ENCODE measurements around the gene GSTCD. TPM values are rescaled to one million over a fixed set of nuclear protein-coding genes. Genes with fewer than 3 reads are reported as not detected.
A peak's percentile ranks its signal among the peaks of the same experiment; 100 is the strongest.

GSTCD gene
- total and polyA plus RNA-seq, 3 experiments from 2014 or later = 3.2 to 22.4 (median 20.5) TPM

DNA sequence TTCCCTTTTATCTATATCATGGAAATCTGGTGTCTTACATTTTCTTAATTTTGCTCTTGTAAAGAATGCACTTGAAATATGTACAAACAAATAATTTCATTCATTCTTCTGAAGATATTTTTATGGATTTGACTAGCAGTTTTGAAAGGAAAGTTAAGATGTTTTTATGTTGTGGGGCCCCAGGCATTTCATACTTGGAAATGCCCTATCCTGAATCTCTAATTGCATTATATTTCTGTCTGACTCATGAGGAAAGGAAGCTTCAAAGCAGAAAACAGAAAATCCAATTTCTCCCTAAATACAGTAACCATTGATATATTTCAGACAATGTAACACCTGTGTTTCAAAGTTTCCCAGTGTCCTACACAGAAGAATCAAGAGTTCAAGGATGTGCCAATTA, 113.5 kb downstream of the GSTCD start:
- H3K27ac Mint-ChIP-seq = no peak overlapping the region
- ChIA-PET POLR2A (no interaction called here), CTCF (no interaction called here)
- no peak for DNase-seq
- Histone ChIP-seq H3K27me3 (ENCODE audit: insufficient read depth, low read length, poor library complexity, severe bottlenecking) (no peaks in the 10 kb centered on the region), H3K9me3 (ENCODE audit: low read length) (no peaks in the 10 kb centered on the region), H3K4me3 (ENCODE audit: low read length) (no peak overlapping the region), H3K36me3 (ENCODE audit: insufficient read depth, low read length) (no peaks in the 10 kb centered on the region), H3K27ac (ENCODE audit: low read depth, low read length) (no peak overlapping the region), H3K4me1 (ENCODE audit: insufficient read depth, low read length) (no peaks in the 10 kb centered on the region)
- no peaks in the 10 kb centered on the region for H3K4me1 Mint-ChIP-seq
- H3K36me3 Mint-ChIP-seq = peaks cover 7 to 21% (median 13%) of the 10 kb centered on the region in 3 donors
- no peaks in the 10 kb centered on the region for H3K27me3 Mint-ChIP-seq
- no peak overlapping the region for H3K4me3 Mint-ChIP-seq
- no peaks in the 10 kb centered on the region for H3K9me3 Mint-ChIP-seq

DNA sequence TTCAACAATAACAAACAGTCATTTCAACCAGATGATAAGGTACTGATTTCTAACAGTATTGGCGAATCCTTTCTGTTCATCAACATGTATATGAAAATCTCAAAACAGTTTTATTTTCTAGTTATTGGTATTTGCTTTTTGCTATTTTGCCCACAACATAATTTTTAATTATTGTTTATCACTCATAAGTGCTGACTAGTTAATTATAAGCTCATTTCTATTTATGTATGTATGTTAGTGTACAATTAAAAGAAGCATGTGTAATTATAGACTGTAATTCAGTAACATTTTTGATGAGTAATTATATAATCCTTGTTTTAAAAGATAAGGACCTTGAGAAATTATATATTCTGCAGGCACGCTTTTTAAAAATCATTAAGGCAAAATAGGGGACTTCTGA, 119.5 kb downstream of the GSTCD start:
- ChIA-PET CTCF (no interaction called here), POLR2A (no interaction called here)
- Mint-ChIP-seq H3K27me3 (no peaks in the 10 kb centered on the region), H3K4me1 (no peaks in the 10 kb centered on the region), H3K4me3 (no peak overlapping the region), H3K36me3 (peaks cover 12 to 35% (median 19%) of the 10 kb centered on the region in 3 donors), H3K27ac (no peak overlapping the region), H3K9me3 (no peaks in the 10 kb centered on the region)
- no peak overlapping the region for H3K27ac ChIP-seq (ENCODE audit: low read depth, low read length)
- H3K36me3 ChIP-seq (ENCODE audit: insufficient read depth, low read length) = no peaks in the 10 kb centered on the region
- H3K4me1 ChIP-seq (ENCODE audit: insufficient read depth, low read length) = no peaks in the 10 kb centered on the region
- H3K9me3 ChIP-seq (ENCODE audit: low read length) = no peaks in the 10 kb centered on the region
- H3K4me3 ChIP-seq (ENCODE audit: low read length) = no peak overlapping the region
- no peak for DNase-seq
- H3K27me3 ChIP-seq (ENCODE audit: insufficient read depth, low read length, poor library complexity, severe bottlenecking) = no peaks in the 10 kb centered on the region

GRCh38 chr4:105831189-105831588, 122.6 kb downstream of the GSTCD start:
- no peaks in the 10 kb centered on the region for H3K27me3 ChIP-seq (ENCODE audit: insufficient read depth, low read length, poor library complexity, severe bottlenecking)
- H3K36me3 Mint-ChIP-seq = peaks cover 5 to 25% (median 15%) of the 10 kb centered on the region in 3 donors

DNA sequence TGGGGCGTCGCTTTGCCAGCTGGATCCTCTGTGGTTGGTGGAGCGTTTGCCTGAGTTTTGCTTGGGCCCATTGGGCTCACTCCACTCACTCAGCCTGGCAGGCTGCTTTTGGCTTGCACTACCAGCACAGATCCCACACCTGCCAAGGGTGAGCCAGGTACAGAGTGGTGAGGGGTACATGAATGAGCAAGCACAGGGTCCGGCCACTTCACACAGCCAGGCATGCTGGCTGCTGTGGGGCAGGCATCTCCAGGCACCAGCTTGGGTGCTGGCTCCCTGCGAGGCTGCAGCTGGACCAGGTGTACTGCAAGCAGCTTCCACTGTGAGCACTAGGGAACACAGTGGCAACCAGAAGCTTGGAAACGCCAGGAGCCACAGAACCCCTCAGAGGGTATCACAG, 126.6 kb downstream of the GSTCD start:
- Histone ChIP-seq H3K27ac (ENCODE audit: low read depth, low read length) (no peak overlapping the region), H3K36me3 (ENCODE audit: insufficient read depth, low read length) (no peaks in the 10 kb centered on the region), H3K27me3 (ENCODE audit: insufficient read depth, low read length, poor library complexity, severe bottlenecking) (no peaks in the 10 kb centered on the region), H3K4me3 (ENCODE audit: low read length) (no peak overlapping the region), H3K9me3 (ENCODE audit: low read length) (no peaks in the 10 kb centered on the region), H3K4me1 (ENCODE audit: insufficient read depth, low read length) (no peaks in the 10 kb centered on the region)
- ChIA-PET CTCF (interaction anchor here (1.1 kb wide), 1 partner anchor 17 kb away, joined by 3 read pairs; no protein-coding TSS in a partner anchor), POLR2A (no interaction called here)
- Mint-ChIP-seq H3K27ac (no peak overlapping the region), H3K4me3 (no peak overlapping the region), H3K27me3 (no peaks in the 10 kb centered on the region), H3K4me1 (peaks cover 0 to 4% (median 1%) of the 10 kb centered on the region in 3 donors), H3K36me3 (peaks cover 8 to 25% (median 14%) of the 10 kb centered on the region in 3 donors), H3K9me3 (no peaks in the 10 kb centered on the region)
- DNase-seq = no peak

More at GRCh38 chr4:105831189-105831588, 122.6 kb downstream of the GSTCD start:
- ChIA-PET CTCF (no interaction called here), POLR2A (no interaction called here)
- Mint-ChIP-seq H3K4me3 (no peak overlapping the region), H3K27ac (no peak overlapping the region), H3K27me3 (no peaks in the 10 kb centered on the region), H3K9me3 (no peaks in the 10 kb centered on the region), H3K4me1 (no peaks in the 10 kb centered on the region)
- H3K27ac ChIP-seq (ENCODE audit: low read depth, low read length) = no peak overlapping the region
- no peak for DNase-seq
- H3K36me3 ChIP-seq (ENCODE audit: insufficient read depth, low read length) = no peaks in the 10 kb centered on the region
- no peaks in the 10 kb centered on the region for H3K4me1 ChIP-seq (ENCODE audit: insufficient read depth, low read length)
- no peaks in the 10 kb centered on the region for H3K9me3 ChIP-seq (ENCODE audit: low read length)
- no peak overlapping the region for H3K4me3 ChIP-seq (ENCODE audit: low read length)

DNA sequence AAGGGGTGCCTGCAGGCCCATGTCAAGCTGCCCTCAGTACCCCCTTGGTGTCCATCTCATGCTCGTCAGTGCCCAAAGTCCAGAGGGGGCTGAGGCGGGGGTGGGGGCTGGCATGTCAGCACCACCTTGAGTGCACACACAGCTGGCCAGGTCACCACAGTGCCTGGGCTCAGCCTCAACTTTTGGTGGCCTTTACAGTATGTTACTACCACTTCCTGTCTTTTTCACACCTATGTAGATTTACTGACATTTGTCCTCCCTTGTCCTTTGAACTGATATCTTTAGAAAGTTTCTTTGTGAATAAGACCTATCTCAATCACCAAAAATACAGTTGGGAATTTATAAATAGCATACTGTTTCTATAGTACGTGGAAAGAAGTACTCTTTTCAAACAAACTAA, 128.0 kb downstream of the GSTCD start:
- H3K27me3 Mint-ChIP-seq = no peaks in the 10 kb centered on the region
- ChIA-PET CTCF (interaction anchor here (1.1 kb wide), 1 partner anchor 19 kb away, joined by 3 read pairs; no protein-coding TSS in a partner anchor), POLR2A (no interaction called here)
- H3K4me3 ChIP-seq (ENCODE audit: low read length) = no peak overlapping the region
- H3K36me3 Mint-ChIP-seq = peaks cover 8 to 26% (median 14%) of the 10 kb centered on the region in 3 donors
- no peaks in the 10 kb centered on the region for H3K36me3 ChIP-seq (ENCODE audit: insufficient read depth, low read length)
- no peaks in the 10 kb centered on the region for H3K27me3 ChIP-seq (ENCODE audit: insufficient read depth, low read length, poor library complexity, severe bottlenecking)
- DNase-seq = no peak
- no peaks in the 10 kb centered on the region for H3K4me1 ChIP-seq (ENCODE audit: insufficient read depth, low read length)
- H3K4me1 Mint-ChIP-seq = peaks cover 0 to 4% (median 1%) of the 10 kb centered on the region in 3 donors
- H3K27ac Mint-ChIP-seq = no peak overlapping the region
- H3K27ac ChIP-seq (ENCODE audit: low read depth, low read length) = no peak overlapping the region
- H3K9me3 Mint-ChIP-seq = no peaks in the 10 kb centered on the region
- no peak overlapping the region for H3K4me3 Mint-ChIP-seq
- no peaks in the 10 kb centered on the region for H3K9me3 ChIP-seq (ENCODE audit: low read length)

DNA sequence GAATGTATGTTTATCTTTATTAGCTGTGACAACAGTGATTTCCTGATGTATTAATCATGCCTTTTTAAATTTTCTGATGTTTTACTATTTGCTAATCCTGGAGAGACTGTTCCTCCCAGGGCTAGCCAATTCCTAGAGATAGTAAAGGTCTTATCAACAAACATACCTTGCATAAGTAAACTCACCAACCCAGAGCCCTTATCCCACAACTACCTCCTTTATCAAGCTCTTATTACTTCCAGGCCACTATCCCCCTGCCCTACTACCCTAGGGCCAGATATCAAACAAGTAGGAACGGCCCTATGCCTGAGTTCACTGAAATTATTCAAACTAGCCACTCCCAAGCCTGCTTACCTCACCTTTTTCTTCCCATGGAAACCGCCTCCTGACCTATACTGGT, 128.5 kb downstream of the GSTCD start:
- CTCF ChIA-PET = no interaction called here

DNA sequence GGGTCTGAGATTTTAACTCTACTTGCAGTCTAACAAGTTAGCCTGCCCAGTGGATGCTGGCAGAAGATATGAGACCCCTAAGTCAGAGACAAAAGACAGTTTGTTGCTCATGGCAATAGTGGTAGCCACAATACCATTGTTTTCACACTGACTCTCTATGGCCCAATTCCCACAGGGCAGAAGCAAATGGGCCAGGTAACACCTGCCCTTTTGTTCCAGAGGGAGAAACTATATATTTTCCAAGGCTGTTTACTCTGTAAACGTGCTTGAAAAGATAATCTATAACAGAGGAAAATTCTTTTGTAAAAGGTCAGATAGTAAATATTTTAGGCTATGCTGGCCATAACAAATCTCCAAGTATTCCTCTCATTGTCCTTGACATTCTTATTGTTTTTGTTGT, 129.5 kb downstream of the GSTCD start:
- no peaks in the 10 kb centered on the region for H3K9me3 Mint-ChIP-seq
- peaks cover 0 to 4% (median 1%) of the 10 kb centered on the region in 3 donors for H3K4me1 Mint-ChIP-seq
- Histone ChIP-seq H3K9me3 (ENCODE audit: low read length) (no peaks in the 10 kb centered on the region), H3K27me3 (ENCODE audit: insufficient read depth, low read length, poor library complexity, severe bottlenecking) (no peaks in the 10 kb centered on the region), H3K4me1 (ENCODE audit: insufficient read depth, low read length) (no peaks in the 10 kb centered on the region), H3K4me3 (ENCODE audit: low read length) (no peak overlapping the region), H3K27ac (ENCODE audit: low read depth, low read length) (no peak overlapping the region), H3K36me3 (ENCODE audit: insufficient read depth, low read length) (no peaks in the 10 kb centered on the region)
- H3K36me3 Mint-ChIP-seq = peaks cover 8 to 28% (median 13%) of the 10 kb centered on the region in 3 donors
- H3K27ac Mint-ChIP-seq = no peak overlapping the region
- POLR2A ChIA-PET = no interaction called here
- DNase-seq = no peak
- no peak overlapping the region for H3K4me3 Mint-ChIP-seq
- no peaks in the 10 kb centered on the region for H3K27me3 Mint-ChIP-seq
- CTCF ChIA-PET = no interaction called here

More for the DNA sequence above, 128.5 kb downstream of the GSTCD start:
- Mint-ChIP-seq H3K36me3 (peaks cover 8 to 26% (median 14%) of the 10 kb centered on the region in 3 donors), H3K27me3 (no peaks in the 10 kb centered on the region), H3K4me1 (peaks cover 0 to 4% (median 1%) of the 10 kb centered on the region in 3 donors), H3K27ac (peak overlapping the region in 1 of 8 donors; percentile 20), H3K9me3 (no peaks in the 10 kb centered on the region), H3K4me3 (no peak overlapping the region)
- Histone ChIP-seq H3K4me3 (ENCODE audit: low read length) (no peak overlapping the region), H3K36me3 (ENCODE audit: insufficient read depth, low read length) (no peaks in the 10 kb centered on the region), H3K4me1 (ENCODE audit: insufficient read depth, low read length) (no peaks in the 10 kb centered on the region), H3K27ac (ENCODE audit: low read depth, low read length) (no peak overlapping the region), H3K27me3 (ENCODE audit: insufficient read depth, low read length, poor library complexity, severe bottlenecking) (no peaks in the 10 kb centered on the region), H3K9me3 (ENCODE audit: low read length) (no peaks in the 10 kb centered on the region)
- DNase-seq = no peak
- POLR2A ChIA-PET = no interaction called here

GRCh38 chr4:105840426-105841174, 132.0 kb downstream of the GSTCD start:
- Mint-ChIP-seq H3K4me3 (no peak overlapping the region), H3K4me1 (peaks cover 0 to 4% (median 1%) of the 10 kb centered on the region in 3 donors), H3K9me3 (no peaks in the 10 kb centered on the region), H3K27ac (no peak overlapping the region), H3K27me3 (no peaks in the 10 kb centered on the region), H3K36me3 (peaks cover 6 to 38% (median 14%) of the 10 kb centered on the region in 3 donors)
- H3K36me3 ChIP-seq (ENCODE audit: insufficient read depth, low read length) = no peaks in the 10 kb centered on the region
- H3K4me3 ChIP-seq (ENCODE audit: low read length) = no peak overlapping the region
- no peaks in the 10 kb centered on the region for H3K27me3 ChIP-seq (ENCODE audit: insufficient read depth, low read length, poor library complexity, severe bottlenecking)
- ChIA-PET POLR2A (no interaction called here), CTCF (no interaction called here)
- no peaks in the 10 kb centered on the region for H3K4me1 ChIP-seq (ENCODE audit: insufficient read depth, low read length)
- no peaks in the 10 kb centered on the region for H3K9me3 ChIP-seq (ENCODE audit: low read length)
- no peak for DNase-seq
- H3K27ac ChIP-seq (ENCODE audit: low read depth, low read length) = no peak overlapping the region
